Chondrocyte (in vitro differentiated cells): ENCODE data around the gene PLA2G5. TPM values are rescaled to one million over a fixed set of nuclear protein-coding genes. Genes with fewer than 3 reads are reported as not detected.
A peak's percentile ranks its signal among the peaks of the same experiment; 100 is the strongest.

Source experiments
- DNase-seq: peaks from one replicate; pipeline ENCODE4 v3.0.0; 2021; ENCODE audit warnings: mixed read lengths, low spot score
- H3K27ac Mint-ChIP-seq: one replicate; pipeline ENCODE4 v1.8.0; 2021; ENCODE audit warnings: mild to moderate bottlenecking, moderate library complexity, mixed read lengths; ENCODE audit not compliant: unreplicated experiment
- H3K27me3 Mint-ChIP-seq: 2 replicates; pipeline ENCODE4 v1.8.0; 2021; ENCODE audit warnings: low read depth, mixed read lengths
- H3K36me3 Mint-ChIP-seq: 2 replicates; pipeline ENCODE4 v1.8.0; 2021; ENCODE audit warnings: low read depth, mixed read lengths
- H3K4me1 Mint-ChIP-seq: 2 replicates; pipeline ENCODE4 v1.8.0; 2021; ENCODE audit warnings: low read depth, mild to moderate bottlenecking, mixed read lengths
- H3K4me3 Mint-ChIP-seq: one replicate; pipeline ENCODE4 v1.8.0; 2021; ENCODE audit warnings: mild to moderate bottlenecking, moderate library complexity, mixed read lengths; ENCODE audit not compliant: unreplicated experiment
- H3K9me3 Mint-ChIP-seq: 2 replicates; pipeline ENCODE4 v1.8.0; 2021; ENCODE audit warnings: low read depth, mixed read lengths
- total RNA-seq: library from RNA; stranded (reverse); gene quantifications from 3 replicates; pipeline ENCODE4 v1.2.1, GENCODE V29; 2021
- TF ChIP-seq, protein P1 (sequence below): fragments of 200-600 bp; sonication (generic); IDR thresholded peaks from 2 replicates; pipeline ENCODE4 v1.5.0; 2021; ENCODE audit warnings: antibody characterized with exemption, mild to moderate bottlenecking, moderate library complexity

The PLA2G5 gene
- total RNA-seq, 1 donor from 2014 or later: not detected

DNA sequence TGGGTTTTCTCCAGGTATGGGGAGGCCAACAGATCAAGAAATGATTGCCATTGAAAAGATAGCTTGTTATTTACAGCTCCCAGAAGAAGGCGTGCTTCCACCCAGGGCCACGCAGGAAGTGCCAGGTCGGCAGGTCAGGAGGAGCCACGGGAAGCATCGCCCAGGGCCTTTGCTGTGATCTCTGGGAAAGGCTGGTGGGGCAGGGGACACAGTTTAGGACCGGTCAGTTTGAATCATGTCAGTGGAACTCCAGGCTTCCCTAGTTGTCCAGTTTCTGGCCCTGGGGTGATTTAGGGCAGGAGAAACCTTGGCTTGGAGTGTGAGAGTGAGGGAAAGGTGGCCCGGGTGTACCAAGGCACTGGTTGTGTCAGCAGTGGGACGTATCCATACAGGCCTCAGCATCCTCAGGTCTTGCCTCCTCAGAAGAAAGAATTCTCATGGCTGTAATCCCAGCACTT is 11.4 kb downstream of the PLA2G5 start:
- Mint-ChIP-seq H3K4me1 (no peaks in the 10 kb centered on the region), H3K27ac (no peak overlapping the region), H3K9me3 (no peaks in the 10 kb centered on the region), H3K4me3 (no peak overlapping the region), H3K36me3 (no peaks in the 10 kb centered on the region), H3K27me3 (peaks cover 20% of the 10 kb centered on the region)
- DNase-seq: no peak
- TF ChIP-seq, protein P1, sequence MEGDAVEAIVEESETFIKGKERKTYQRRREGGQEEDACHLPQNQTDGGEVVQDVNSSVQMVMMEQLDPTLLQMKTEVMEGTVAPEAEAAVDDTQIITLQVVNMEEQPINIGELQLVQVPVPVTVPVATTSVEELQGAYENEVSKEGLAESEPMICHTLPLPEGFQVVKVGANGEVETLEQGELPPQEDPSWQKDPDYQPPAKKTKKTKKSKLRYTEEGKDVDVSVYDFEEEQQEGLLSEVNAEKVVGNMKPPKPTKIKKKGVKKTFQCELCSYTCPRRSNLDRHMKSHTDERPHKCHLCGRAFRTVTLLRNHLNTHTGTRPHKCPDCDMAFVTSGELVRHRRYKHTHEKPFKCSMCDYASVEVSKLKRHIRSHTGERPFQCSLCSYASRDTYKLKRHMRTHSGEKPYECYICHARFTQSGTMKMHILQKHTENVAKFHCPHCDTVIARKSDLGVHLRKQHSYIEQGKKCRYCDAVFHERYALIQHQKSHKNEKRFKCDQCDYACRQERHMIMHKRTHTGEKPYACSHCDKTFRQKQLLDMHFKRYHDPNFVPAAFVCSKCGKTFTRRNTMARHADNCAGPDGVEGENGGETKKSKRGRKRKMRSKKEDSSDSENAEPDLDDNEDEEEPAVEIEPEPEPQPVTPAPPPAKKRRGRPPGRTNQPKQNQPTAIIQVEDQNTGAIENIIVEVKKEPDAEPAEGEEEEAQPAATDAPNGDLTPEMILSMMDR: no peak

DNA sequence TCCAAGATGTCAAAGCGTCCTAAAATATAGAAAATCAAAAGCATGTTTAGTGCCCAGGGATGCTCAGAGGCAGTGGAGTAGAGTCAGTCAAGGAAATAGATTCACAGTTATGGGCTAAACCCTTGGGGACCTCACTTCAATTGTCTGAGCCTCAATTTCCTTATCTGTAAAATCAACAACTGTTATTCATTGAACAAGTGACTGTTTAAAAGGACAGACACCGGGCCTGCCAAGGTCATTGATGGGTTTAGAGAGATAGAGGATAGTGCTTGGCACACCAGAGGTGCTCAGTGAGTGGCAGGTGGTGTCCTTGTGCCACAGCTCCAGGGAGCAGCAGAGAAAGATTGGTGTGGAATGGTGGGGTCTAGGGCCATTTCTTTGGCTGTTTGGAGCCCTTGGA is 12.8 kb downstream of the PLA2G5 start:
- TF ChIP-seq, protein P1: no peak
- H3K27ac Mint-ChIP-seq: no peak overlapping the region
- H3K9me3 Mint-ChIP-seq: no peaks in the 10 kb centered on the region
- peaks cover 15% of the 10 kb centered on the region for H3K27me3 Mint-ChIP-seq
- no peaks in the 10 kb centered on the region for H3K36me3 Mint-ChIP-seq
- H3K4me1 Mint-ChIP-seq: no peaks in the 10 kb centered on the region
- H3K4me3 Mint-ChIP-seq: no peak overlapping the region
- no peak for DNase-seq

DNA sequence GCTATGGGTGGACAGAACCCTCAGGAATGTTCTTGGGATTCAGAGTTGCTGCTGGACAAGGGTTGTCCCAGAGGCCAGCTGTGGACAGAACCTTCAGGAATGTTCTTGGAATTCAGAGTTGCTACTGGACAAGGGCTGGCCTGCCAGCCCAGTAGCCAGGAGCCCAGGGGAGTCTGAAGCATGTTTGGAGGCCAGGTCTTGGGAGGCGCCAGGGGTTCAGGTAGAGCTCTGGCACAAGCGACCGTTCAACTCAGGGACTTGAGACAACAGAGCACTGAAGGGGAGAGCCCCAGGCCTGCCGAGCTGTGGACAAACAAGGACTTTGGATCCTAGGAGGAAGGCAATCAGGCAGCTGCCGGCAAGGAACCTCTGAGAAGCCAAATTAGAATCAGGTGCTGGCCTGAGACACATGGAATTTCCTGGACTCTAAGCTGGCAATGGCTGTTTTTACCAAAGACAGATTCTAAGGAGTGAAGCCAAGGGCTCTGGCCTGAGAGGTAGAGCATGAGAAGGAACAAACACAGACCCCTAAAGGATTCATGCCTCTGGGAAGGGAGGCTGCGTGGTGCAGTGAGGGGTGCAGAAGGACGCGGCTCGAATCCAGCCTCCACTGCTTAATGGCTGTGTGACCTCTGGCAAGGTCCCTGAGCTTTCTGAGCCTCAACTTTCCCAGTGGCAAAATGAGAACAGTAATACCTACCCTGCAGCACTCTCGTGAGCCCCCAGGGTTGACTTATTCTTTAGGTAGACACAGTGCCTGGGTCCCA is 13.4 kb downstream of the PLA2G5 start:
- TF ChIP-seq, protein P1: no peak
- no peaks in the 10 kb centered on the region for H3K4me1 Mint-ChIP-seq
- no peak overlapping the region for H3K27ac Mint-ChIP-seq
- no peak for DNase-seq
- no peaks in the 10 kb centered on the region for H3K36me3 Mint-ChIP-seq
- no peak overlapping the region for H3K4me3 Mint-ChIP-seq
- peaks cover 10% of the 10 kb centered on the region for H3K27me3 Mint-ChIP-seq
- no peaks in the 10 kb centered on the region for H3K9me3 Mint-ChIP-seq

DNA sequence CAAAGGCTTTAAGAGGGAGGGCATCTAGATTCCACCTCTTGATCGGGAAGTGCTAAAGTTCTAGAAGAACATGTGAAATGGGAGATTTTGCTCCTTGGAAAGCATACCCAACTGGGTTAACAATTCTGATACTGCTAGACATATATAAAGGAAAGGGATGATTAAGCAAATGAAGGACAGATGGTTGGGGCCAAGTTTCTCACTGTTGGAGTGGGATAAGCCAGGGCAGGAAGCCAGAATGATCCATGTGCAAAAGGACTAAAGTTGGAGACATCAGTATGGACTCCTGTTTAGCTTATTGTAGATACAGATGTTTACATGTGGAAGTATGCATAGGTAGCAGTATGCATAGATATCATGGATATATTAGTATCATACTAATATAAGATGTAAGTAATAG is 16.8 kb downstream of the PLA2G5 start:
- H3K4me3 Mint-ChIP-seq: no peak overlapping the region
- no peak overlapping the region for H3K27ac Mint-ChIP-seq
- no peaks in the 10 kb centered on the region for H3K9me3 Mint-ChIP-seq
- no peaks in the 10 kb centered on the region for H3K4me1 Mint-ChIP-seq
- no peak for DNase-seq
- peaks cover 22% of the 10 kb centered on the region for H3K27me3 Mint-ChIP-seq
- TF ChIP-seq, protein P1: no peak
- H3K36me3 Mint-ChIP-seq: no peaks in the 10 kb centered on the region

DNA sequence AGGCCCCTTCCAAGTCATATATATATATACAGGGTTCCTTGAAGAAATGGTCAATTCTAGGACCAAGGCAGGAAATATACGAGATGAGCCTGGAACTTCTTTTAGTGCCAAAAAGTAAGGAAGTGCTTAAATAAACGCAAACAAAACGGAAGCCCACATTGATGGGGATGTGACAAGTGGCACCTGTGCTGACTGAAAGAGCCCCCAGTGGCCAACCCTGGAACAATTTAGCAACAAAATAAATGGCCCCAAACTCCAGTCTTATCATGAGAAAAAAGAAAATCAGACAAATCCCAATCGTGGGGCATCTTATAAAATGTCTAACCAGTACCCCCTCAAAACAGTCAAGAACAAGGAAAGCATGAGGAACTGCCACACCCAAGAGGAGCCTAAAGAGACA is 17.7 kb downstream of the PLA2G5 start:
- no peak overlapping the region for H3K27ac Mint-ChIP-seq

More for the DNA sequence above, 17.7 kb downstream of the PLA2G5 start:
- H3K4me3 Mint-ChIP-seq: no peak overlapping the region
- no peak for DNase-seq
- H3K9me3 Mint-ChIP-seq: no peaks in the 10 kb centered on the region
- peaks cover 30% of the 10 kb centered on the region for H3K27me3 Mint-ChIP-seq
- TF ChIP-seq, protein P1: peak; percentile 12
- H3K36me3 Mint-ChIP-seq: no peaks in the 10 kb centered on the region
- H3K4me1 Mint-ChIP-seq: no peaks in the 10 kb centered on the region
